Measurements from ENCODE around the gene DHRS11.

DHRS11 gene

GRCh38 chr17:36629970-36630502 is 38.4 kb downstream of the DHRS11 start:
- Histone ChIP-seq H3K4ac (ENCODE audit: low read depth, low read length) (no peak overlapping the region), H3K36me3 (ENCODE audit: control insufficient read depth, insufficient read depth, low read length) (no peaks in the 10 kb centered on the region), H3K79me1 (ENCODE audit: low read length) (no peaks in the 10 kb centered on the region), H2BK120ac (ENCODE audit: low read depth, low read length) (no peak overlapping the region), H3K18ac (ENCODE audit: low read length) (no peak overlapping the region), H2AK5ac (ENCODE audit: low read length) (no peak overlapping the region), H3K9ac (ENCODE audit: low read length) (no peak overlapping the region), H3K27ac (ENCODE audit: low read depth, low read length) (no peak overlapping the region), H4K8ac (ENCODE audit: low read depth, low read length) (no peak overlapping the region), H3K4me1 (ENCODE audit: control insufficient read depth, low read depth, low read length) (peaks cover 7% of the 10 kb centered on the region), H2BK5ac (ENCODE audit: low read length) (no peak overlapping the region), H3K23ac (ENCODE audit: low read length) (no peak overlapping the region), H3K4me3 (ENCODE audit: low read length) (no peak overlapping the region), H2BK15ac (replicated peaks; ENCODE audit: low read depth) (no peak overlapping the region), H3K4me2 (ENCODE audit: low read length) (no peak overlapping the region), H3K27me3 (ENCODE audit: insufficient read depth, low read length, poor library complexity) (no peaks in the 10 kb centered on the region), H4K5ac (ENCODE audit: low read length) (no peak overlapping the region), H3K56ac (ENCODE audit: low read length) (no peak overlapping the region), H3K79me2 (ENCODE audit: control insufficient read depth, insufficient read depth, low read length) (no peaks in the 10 kb centered on the region)
- no CpG with 5 or more reads among the region's 8 CpGs for WGBS (ENCODE audit: extremely low coverage, insufficient coverage, low lambda C conversion rate)
- DNase-seq: no peak

GRCh38 chr17:36631022-36631421 is 39.3 kb downstream of the DHRS11 start:
- no peak overlapping the region for H3K56ac ChIP-seq (ENCODE audit: low read length)
- H3K79me1 ChIP-seq (ENCODE audit: low read length): no peaks in the 10 kb centered on the region
- no peaks in the 10 kb centered on the region for H3K27me3 ChIP-seq (ENCODE audit: insufficient read depth, low read length, poor library complexity)
- H3K18ac ChIP-seq (ENCODE audit: low read length): no peak overlapping the region
- H3K9ac ChIP-seq (ENCODE audit: low read length): no peak overlapping the region
- no peak overlapping the region for H3K27ac ChIP-seq (ENCODE audit: low read depth, low read length)
- no peak for DNase-seq
- no peak overlapping the region for H3K23ac ChIP-seq (ENCODE audit: low read length)
- no peak overlapping the region for H3K4ac ChIP-seq (ENCODE audit: low read depth, low read length)
- H2AK5ac ChIP-seq (ENCODE audit: low read length): no peak overlapping the region
- H2BK5ac ChIP-seq (ENCODE audit: low read length): no peak overlapping the region
- no peaks in the 10 kb centered on the region for H3K79me2 ChIP-seq (ENCODE audit: control insufficient read depth, insufficient read depth, low read length)
- H3K4me3 ChIP-seq (ENCODE audit: low read length): no peak overlapping the region
- no peaks in the 10 kb centered on the region for H3K36me3 ChIP-seq (ENCODE audit: control insufficient read depth, insufficient read depth, low read length)
- no peak overlapping the region for H2BK15ac ChIP-seq (replicated peaks; ENCODE audit: low read depth)
- H3K4me1 ChIP-seq (ENCODE audit: control insufficient read depth, low read depth, low read length): peaks cover 7% of the 10 kb centered on the region
- no peak overlapping the region for H4K5ac ChIP-seq (ENCODE audit: low read length)
- H3K4me2 ChIP-seq (ENCODE audit: low read length): no peak overlapping the region
- no CpG with 5 or more reads among the region's 4 CpGs for WGBS (ENCODE audit: extremely low coverage, insufficient coverage, low lambda C conversion rate)
- no peak overlapping the region for H2BK120ac ChIP-seq (ENCODE audit: low read depth, low read length)
- H4K8ac ChIP-seq (ENCODE audit: low read depth, low read length): no peak overlapping the region

GRCh38 chr17:36632916-36633771 is 41.5 kb downstream of the DHRS11 start:
- Histone ChIP-seq H2BK5ac (ENCODE audit: low read length) (peak overlapping the region; percentile 63), H3K56ac (ENCODE audit: low read length) (peak overlapping the region; percentile 77), H3K4ac (ENCODE audit: low read depth, low read length) (no peak overlapping the region), H3K4me2 (ENCODE audit: low read length) (peak overlapping the region; percentile 51), H3K79me1 (ENCODE audit: low read length) (no peaks in the 10 kb centered on the region), H3K27me3 (ENCODE audit: insufficient read depth, low read length, poor library complexity) (no peaks in the 10 kb centered on the region), H3K27ac (ENCODE audit: low read depth, low read length) (no peak overlapping the region), H4K8ac (ENCODE audit: low read depth, low read length) (no peak overlapping the region), H3K4me1 (ENCODE audit: control insufficient read depth, low read depth, low read length) (peaks cover 7% of the 10 kb centered on the region), H3K23ac (ENCODE audit: low read length) (no peak overlapping the region), H3K4me3 (ENCODE audit: low read length) (no peak overlapping the region), H2AK5ac (ENCODE audit: low read length) (peak overlapping the region; percentile 6), H3K79me2 (ENCODE audit: control insufficient read depth, insufficient read depth, low read length) (no peaks in the 10 kb centered on the region), H3K9ac (ENCODE audit: low read length) (peak overlapping the region; percentile 35), H3K36me3 (ENCODE audit: control insufficient read depth, insufficient read depth, low read length) (no peaks in the 10 kb centered on the region), H3K18ac (ENCODE audit: low read length) (no peak overlapping the region), H2BK120ac (ENCODE audit: low read depth, low read length) (no peak overlapping the region), H4K5ac (ENCODE audit: low read length) (no peak overlapping the region), H2BK15ac (replicated peaks; ENCODE audit: low read depth) (no peak overlapping the region)
- peak; percentile 77 for DNase-seq
- WGBS (ENCODE audit: extremely low coverage, insufficient coverage, low lambda C conversion rate): no CpG with 5 or more reads among the region's 18 CpGs

GRCh38 chr17:36640346-36640745 is 48.7 kb downstream of the DHRS11 start:
- H3K27ac ChIP-seq (ENCODE audit: low read depth, low read length): no peak overlapping the region
- WGBS (ENCODE audit: extremely low coverage, insufficient coverage, low lambda C conversion rate): no CpG with 5 or more reads among the region's 2 CpGs
- H3K56ac ChIP-seq (ENCODE audit: low read length): no peak overlapping the region
- no peak overlapping the region for H4K5ac ChIP-seq (ENCODE audit: low read length)
- no peak overlapping the region for H3K4me2 ChIP-seq (ENCODE audit: low read length)
- no peak overlapping the region for H2BK120ac ChIP-seq (ENCODE audit: low read depth, low read length)
- no peak overlapping the region for H2AK5ac ChIP-seq (ENCODE audit: low read length)
- H3K27me3 ChIP-seq (ENCODE audit: insufficient read depth, low read length, poor library complexity): peaks cover 25% of the 10 kb centered on the region
- no peak overlapping the region for H3K4ac ChIP-seq (ENCODE audit: low read depth, low read length)
- no peak overlapping the region for H4K8ac ChIP-seq (ENCODE audit: low read depth, low read length)
- no peaks in the 10 kb centered on the region for H3K79me1 ChIP-seq (ENCODE audit: low read length)
- no peak overlapping the region for H3K9ac ChIP-seq (ENCODE audit: low read length)
- no peaks in the 10 kb centered on the region for H3K36me3 ChIP-seq (ENCODE audit: control insufficient read depth, insufficient read depth, low read length)
- no peak overlapping the region for H3K4me3 ChIP-seq (ENCODE audit: low read length)
- H3K4me1 ChIP-seq (ENCODE audit: control insufficient read depth, low read depth, low read length): no peaks in the 10 kb centered on the region
- DNase-seq: no peak
- no peak overlapping the region for H3K23ac ChIP-seq (ENCODE audit: low read length)
- no peaks in the 10 kb centered on the region for H3K79me2 ChIP-seq (ENCODE audit: control insufficient read depth, insufficient read depth, low read length)
- no peak overlapping the region for H3K18ac ChIP-seq (ENCODE audit: low read length)
- H2BK15ac ChIP-seq (replicated peaks; ENCODE audit: low read depth): no peak overlapping the region
- H2BK5ac ChIP-seq (ENCODE audit: low read length): no peak overlapping the region

- no peak overlapping the region for H3K9ac ChIP-seq (ENCODE audit: low read length)
- H2BK120ac ChIP-seq (ENCODE audit: low read depth, low read length): no peak overlapping the region
- H3K56ac ChIP-seq (ENCODE audit: low read length): no peak overlapping the region
- H3K27me3 ChIP-seq (ENCODE audit: insufficient read depth, low read length, poor library complexity): peaks cover 25% of the 10 kb centered on the region
- no peak overlapping the region for H2BK5ac ChIP-seq (ENCODE audit: low read length)
- no peak overlapping the region for H3K27ac ChIP-seq (ENCODE audit: low read depth, low read length)
- H3K4ac ChIP-seq (ENCODE audit: low read depth, low read length): no peak overlapping the region
- H3K36me3 ChIP-seq (ENCODE audit: control insufficient read depth, insufficient read depth, low read length): no peaks in the 10 kb centered on the region
- no peaks in the 10 kb centered on the region for H3K4me1 ChIP-seq (ENCODE audit: control insufficient read depth, low read depth, low read length)
- WGBS (ENCODE audit: extremely low coverage, insufficient coverage, low lambda C conversion rate): no CpG with 5 or more reads among the region's 10 CpGs
- H3K23ac ChIP-seq (ENCODE audit: low read length): no peak overlapping the region
- H3K4me2 ChIP-seq (ENCODE audit: low read length): no peak overlapping the region
- H3K79me1 ChIP-seq (ENCODE audit: low read length): no peaks in the 10 kb centered on the region
- no peaks in the 10 kb centered on the region for H3K79me2 ChIP-seq (ENCODE audit: control insufficient read depth, insufficient read depth, low read length)
- H4K8ac ChIP-seq (ENCODE audit: low read depth, low read length): no peak overlapping the region
- H3K18ac ChIP-seq (ENCODE audit: low read length): no peak overlapping the region
- H2AK5ac ChIP-seq (ENCODE audit: low read length): no peak overlapping the region
- H2BK15ac ChIP-seq (replicated peaks; ENCODE audit: low read depth): no peak overlapping the region
- H4K5ac ChIP-seq (ENCODE audit: low read length): no peak overlapping the region
- peak; percentile 56 for DNase-seq
- H3K4me3 ChIP-seq (ENCODE audit: low read length): no peak overlapping the region
These were observed 49.2 kb downstream of the DHRS11 start for GRCh38 chr17:36640836-36641235.
